Trophoblast cell (in vitro differentiated cells and primary cell): ENCODE measurements around the gene TSEN15.

Experiments
- DNase-seq, 2 donors: peaks; one replicate each; pipeline ENCODE4 v3.0.0-alpha.2; 2016
- H2AFZ ChIP-seq: 2 replicates; pipeline ENCODE4 v1.6.1; 2013; ENCODE audit warnings: low read length, moderate library complexity, mild to moderate bottlenecking; ENCODE audit not compliant: insufficient read depth, poor library complexity
- H2AK5ac ChIP-seq: 2 replicates; pipeline ENCODE4 v1.6.1; 2013; ENCODE audit warnings: mild to moderate bottlenecking, low read length
- H2BK120ac ChIP-seq: 2 replicates; pipeline ENCODE4 v1.6.1; 2013; ENCODE audit warnings: low read length, mild to moderate bottlenecking, moderate library complexity; ENCODE audit not compliant: insufficient read depth, poor library complexity
- H2BK12ac ChIP-seq: 2 replicates; pipeline ENCODE4 v1.6.1; 2013; ENCODE audit warnings: mild to moderate bottlenecking, low read length, moderate library complexity
- H2BK5ac ChIP-seq: 2 replicates; pipeline ENCODE4 v1.6.1; 2013; ENCODE audit warnings: low read length, low read depth, moderate library complexity, mild to moderate bottlenecking; ENCODE audit not compliant: poor library complexity
- H3K14ac ChIP-seq: 2 replicates; pipeline ENCODE4 v1.6.1; 2013; ENCODE audit warnings: mild to moderate bottlenecking, low read length
- H3K18ac ChIP-seq: 2 replicates; pipeline ENCODE4 v1.6.1; 2013; ENCODE audit warnings: mild to moderate bottlenecking, low read length
- H3K23ac ChIP-seq: 2 replicates; pipeline ENCODE4 v1.6.1; 2013; ENCODE audit warnings: low read length
- H3K27ac ChIP-seq: 2 replicates; pipeline ENCODE4 v1.5.1; 2013; ENCODE audit warnings: low read depth, mild to moderate bottlenecking, inconsistent platforms, low read length, moderate library complexity
- H3K27me3 ChIP-seq: 2 replicates; pipeline ENCODE4 v1.6.1; 2013; ENCODE audit warnings: inconsistent platforms, mild to moderate bottlenecking, low read length, moderate library complexity; ENCODE audit not compliant: insufficient read depth
- H3K36me3 ChIP-seq, 2 experiments: 1 replicate in 1 of 2; 2 replicates in 1 of 2; pipeline ENCODE4 v1.6.1; 2013; ENCODE audit warnings: low read length in 2 of 2, mild to moderate bottlenecking in 2 of 2, moderate library complexity in 1 of 2; ENCODE audit not compliant: insufficient read depth in 2 of 2, control insufficient read depth in 1 of 2
- H3K4ac ChIP-seq: 2 replicates; pipeline ENCODE4 v1.6.1; 2013; ENCODE audit warnings: low read depth, mild to moderate bottlenecking, low read length, moderate library complexity
- H3K4me1 ChIP-seq, 2 experiments: 1 replicate in 1 of 2; 2 replicates in 1 of 2; pipeline ENCODE4 v1.6.1; 2013; ENCODE audit warnings: low read length in 2 of 2, mild to moderate bottlenecking in 2 of 2, moderate library complexity in 1 of 2; ENCODE audit not compliant: insufficient read depth in 2 of 2, control insufficient read depth in 1 of 2
- H3K4me2 ChIP-seq: 2 replicates; pipeline ENCODE4 v1.6.1; 2013; ENCODE audit warnings: inconsistent platforms, mild to moderate bottlenecking, low read length, moderate library complexity
- H3K4me3 ChIP-seq: 2 replicates; pipeline ENCODE4 v1.5.1; 2013; ENCODE audit warnings: mild to moderate bottlenecking, low read depth, low read length, inconsistent platforms
- H3K79me1 ChIP-seq: one replicate; pipeline ENCODE4 v1.6.1; 2013; ENCODE audit warnings: low read length
- H3K79me2 ChIP-seq: 2 replicates; pipeline ENCODE4 v1.6.1; 2013; ENCODE audit warnings: low read length, mild to moderate bottlenecking; ENCODE audit not compliant: control insufficient read depth, insufficient read depth, poor library complexity
- H3K9ac ChIP-seq: 2 replicates; pipeline ENCODE4 v1.6.1; 2013; ENCODE audit warnings: mild to moderate bottlenecking, low read length
- H3K9me3 ChIP-seq: 2 replicates; pipeline ENCODE4 v1.6.1; 2013; ENCODE audit warnings: low read depth, mild to moderate bottlenecking, control low read depth, inconsistent platforms, low read length; ENCODE audit not compliant: insufficient read depth
- H4K12ac ChIP-seq: 2 replicates; pipeline ENCODE4 v1.6.1; 2013; ENCODE audit warnings: low read depth, mild to moderate bottlenecking, low read length, moderate library complexity
- H4K8ac ChIP-seq: 2 replicates; pipeline ENCODE4 v1.6.1; 2013; ENCODE audit warnings: low read depth, mild to moderate bottlenecking, low read length, moderate library complexity
- H4K91ac ChIP-seq: one replicate; pipeline ENCODE4 v1.6.1; 2013; ENCODE audit warnings: low read depth, mild to moderate bottlenecking, low read length, moderate library complexity
- WGBS: extraction: QIAGEN DNeasy Blood & Tissue Kit; methylation state at CpG from one replicate; pipeline ENCODE4 v1.1.7; 2013; ENCODE audit warnings: missing lambda C conversion rate; ENCODE audit not compliant: insufficient read length, insufficient coverage; ENCODE audit errors: extremely low coverage; 5-methylcytosine and 5-hydroxymethylcytosine counted together

The TSEN15 gene

GRCh38 chr1:184049836-184050468, 1.6 kb upstream of the TSEN15 start:
- Histone ChIP-seq H3K9ac (no peak overlapping the region), H2BK120ac (no peak overlapping the region), H3K4me2 (no peak overlapping the region), H3K4me3 (no peak overlapping the region), H3K23ac (no peak overlapping the region), H3K4ac (no peak overlapping the region), H3K4me1 (peaks cover 0 to 9% of the 10 kb centered on the region in 2 experiments), H3K18ac (no peak overlapping the region), H3K27me3 (no peaks in the 10 kb centered on the region), H2AK5ac (no peak overlapping the region), H4K91ac (no peak overlapping the region), H4K12ac (no peak overlapping the region), H2BK5ac (no peak overlapping the region), H2BK12ac (no peak overlapping the region), H3K14ac (no peak overlapping the region), H3K79me2 (peaks cover 5% of the 10 kb centered on the region), H4K8ac (no peak overlapping the region), H3K9me3 (peaks cover 2% of the 10 kb centered on the region), H3K27ac (no peak overlapping the region), H2AFZ (no peak overlapping the region), H3K79me1 (peaks cover 11% of the 10 kb centered on the region), H3K36me3 (peaks cover 0 to under 1% of the 10 kb centered on the region in 2 experiments)
- WGBS = no CpG with 5 or more reads among the region's 2 CpGs
- no peak for DNase-seq

GRCh38 chr1:184050636-184051035, 894 bp upstream of the TSEN15 start:
- H3K14ac ChIP-seq = no peak overlapping the region

GRCh38 chr1:184051138-184051484, 419 bp upstream of the TSEN15 start:
- no peaks in the 10 kb centered on the region for H3K27me3 ChIP-seq
- peak overlapping the region; percentile 70 for H3K27ac ChIP-seq
- H3K79me1 ChIP-seq = peaks cover 11% of the 10 kb centered on the region
- peaks cover 0 to 9% of the 10 kb centered on the region in 2 experiments for H3K4me1 ChIP-seq
- H3K9me3 ChIP-seq = peaks cover 2% of the 10 kb centered on the region
- peak overlapping the region; percentile 66 for H4K12ac ChIP-seq
- H2BK12ac ChIP-seq = peak overlapping the region; percentile 61
- H2BK120ac ChIP-seq = peak overlapping the region; percentile 71
- peak overlapping the region; percentile 90 for H4K91ac ChIP-seq
- no CpG with 5 or more reads among the region's 6 CpGs for WGBS
- H3K14ac ChIP-seq = peak overlapping the region; percentile 71
- peak overlapping the region; percentile 78 for H2BK5ac ChIP-seq
- H3K4me3 ChIP-seq = peak overlapping the region; percentile 87
- no peak overlapping the region for H2AK5ac ChIP-seq
- peak overlapping the region; percentile 81 for H2AFZ ChIP-seq
- H3K36me3 ChIP-seq = peaks cover 0 to 3% of the 10 kb centered on the region in 2 experiments
- peak in 1 of 2 donors; percentile 16 for DNase-seq
- peaks cover 5% of the 10 kb centered on the region for H3K79me2 ChIP-seq
- H3K9ac ChIP-seq = peak overlapping the region; percentile 75
- H3K4me2 ChIP-seq = peak overlapping the region; percentile 77
- H3K4ac ChIP-seq = no peak overlapping the region
- H3K18ac ChIP-seq = peak overlapping the region; percentile 80
- H4K8ac ChIP-seq = peak overlapping the region; percentile 100
- no peak overlapping the region for H3K23ac ChIP-seq

More at GRCh38 chr1:184050636-184051035, 894 bp upstream of the TSEN15 start:
- H3K4ac ChIP-seq = no peak overlapping the region
- no peak overlapping the region for H3K9ac ChIP-seq
- H3K23ac ChIP-seq = peak overlapping the region; percentile 22
- H2BK5ac ChIP-seq = no peak overlapping the region
- no peak overlapping the region for H2AFZ ChIP-seq
- no peak overlapping the region for H4K12ac ChIP-seq
- H3K4me2 ChIP-seq = peak overlapping the region; percentile 77
- no peak overlapping the region for H2BK120ac ChIP-seq
- peak overlapping the region; percentile 70 for H3K27ac ChIP-seq
- H2BK12ac ChIP-seq = no peak overlapping the region
- H4K91ac ChIP-seq = peak overlapping the region; percentile 90
- peaks cover 11% of the 10 kb centered on the region for H3K79me1 ChIP-seq
- H3K4me3 ChIP-seq = no peak overlapping the region
- H3K27me3 ChIP-seq = no peaks in the 10 kb centered on the region
- H3K79me2 ChIP-seq = peaks cover 5% of the 10 kb centered on the region
- DNase-seq = no peak
- H3K36me3 ChIP-seq = peaks cover 0 to 3% of the 10 kb centered on the region in 2 experiments
- H3K18ac ChIP-seq = no peak overlapping the region
- peaks cover 2% of the 10 kb centered on the region for H3K9me3 ChIP-seq
- no peak overlapping the region for H2AK5ac ChIP-seq
- peak overlapping the region; percentile 100 for H4K8ac ChIP-seq
- H3K4me1 ChIP-seq = peaks cover 0 to 9% of the 10 kb centered on the region in 2 experiments

GRCh38 chr1:184052194-184052559, 647 bp downstream of the TSEN15 start:
- Histone ChIP-seq H4K8ac (no peak overlapping the region), H3K27ac (peak overlapping the region; percentile 95), H2BK120ac (no peak overlapping the region), H3K9ac (no peak overlapping the region), H2AFZ (no peak overlapping the region), H3K79me2 (peaks cover 5% of the 10 kb centered on the region), H2AK5ac (no peak overlapping the region), H3K4me3 (peak overlapping the region; percentile 87), H3K4me1 (peaks cover 0 to 9% of the 10 kb centered on the region in 2 experiments), H2BK12ac (no peak overlapping the region), H4K91ac (no peak overlapping the region), H3K36me3 (peaks cover 0 to 3% of the 10 kb centered on the region in 2 experiments), H3K27me3 (no peaks in the 10 kb centered on the region), H3K9me3 (peaks cover 2% of the 10 kb centered on the region), H3K14ac (no peak overlapping the region), H3K4ac (no peak overlapping the region), H3K18ac (no peak overlapping the region), H3K23ac (no peak overlapping the region), H4K12ac (no peak overlapping the region), H2BK5ac (no peak overlapping the region), H3K4me2 (peak overlapping the region; percentile 77), H3K79me1 (peaks cover 13% of the 10 kb centered on the region)
- WGBS = no CpG with 5 or more reads among the region's 7 CpGs
- no peak for DNase-seq
